Activated CD4-positive, CD25-positive, alpha-beta regulatory T cell treated with anti-CD3 and anti-CD28 coated beads, Interleukin-2, amount 50 U/mL, for 72 hours (primary cell): ENCODE measurements around the gene SAMD4A.

Source experiments
- DNase-seq: peaks from one replicate; pipeline ENCODE4 v3.0.0; 2021

SAMD4A gene

DNA sequence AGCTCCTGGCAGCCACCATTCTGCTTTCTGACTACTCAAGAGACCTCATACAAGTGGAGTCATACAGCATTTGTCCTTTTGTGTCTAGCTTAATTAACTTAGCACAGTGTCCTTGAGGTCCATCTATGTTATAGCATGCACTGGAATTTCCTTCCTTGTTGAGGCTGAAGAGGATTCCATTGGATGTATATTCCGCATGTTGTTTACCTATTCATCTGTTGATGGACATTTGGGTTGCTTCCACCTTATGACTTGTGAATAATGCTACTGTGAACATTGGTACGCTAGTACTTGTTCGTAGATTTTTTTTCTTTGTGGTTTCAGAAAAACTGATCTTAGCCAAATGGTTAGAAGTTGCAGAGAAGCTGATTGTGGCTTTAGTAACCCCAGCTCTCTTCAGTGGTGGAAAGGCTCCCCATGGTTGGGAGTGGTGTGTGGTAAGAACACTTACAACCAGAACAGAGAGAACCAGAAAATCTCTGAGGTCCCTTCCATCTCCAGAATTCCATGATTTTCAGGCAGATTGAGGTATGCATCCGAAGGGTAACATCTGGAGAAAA is 118.4 kb downstream of the SAMD4A start:
- DNase-seq = no peak

- DNase-seq = no peak
Observed at GRCh38 chr14:54686219-54686870, 119.4 kb downstream of the SAMD4A start.

DNA sequence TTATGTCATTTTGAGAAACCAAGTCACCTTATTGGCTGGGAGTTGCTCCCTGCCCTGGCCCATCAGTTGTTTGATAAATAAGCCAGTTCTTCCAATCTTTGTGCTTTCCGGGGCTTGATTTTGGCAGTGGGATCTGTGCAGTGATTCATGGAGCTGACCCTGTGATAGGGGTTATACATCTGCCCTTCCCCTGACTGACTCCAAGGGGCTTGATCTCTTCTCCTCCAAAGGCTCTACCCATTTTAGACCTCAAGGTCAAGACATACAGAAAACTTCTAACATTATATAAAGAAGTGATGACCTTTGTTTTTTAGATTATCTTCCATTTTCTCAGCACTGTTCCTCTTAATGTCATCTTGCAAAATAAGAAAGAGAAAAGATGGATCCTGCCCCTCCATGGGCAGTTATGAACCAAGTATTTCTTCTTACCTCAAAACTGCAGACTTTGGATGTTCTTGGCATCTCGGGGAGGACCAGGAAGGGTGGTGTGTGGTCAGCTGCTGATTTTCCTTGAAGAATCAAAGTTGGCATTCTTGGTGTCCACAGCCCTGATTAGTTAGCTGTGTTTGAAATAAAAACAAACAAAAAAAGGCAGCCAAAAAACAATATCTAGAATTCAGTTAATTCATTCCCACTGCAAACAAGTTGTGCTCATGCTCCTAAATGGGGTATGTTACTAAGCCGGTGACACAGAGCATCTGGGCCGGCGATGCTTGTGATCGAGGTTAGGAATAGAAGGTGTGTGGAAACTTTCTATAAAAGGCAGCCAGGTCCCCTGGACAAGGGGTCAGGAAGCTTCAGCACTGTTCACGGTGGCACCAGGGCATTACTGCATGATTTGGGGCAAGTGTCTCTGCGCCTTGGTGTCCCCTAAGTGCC is 120.2 kb downstream of the SAMD4A start:
- no peak for DNase-seq

DNA sequence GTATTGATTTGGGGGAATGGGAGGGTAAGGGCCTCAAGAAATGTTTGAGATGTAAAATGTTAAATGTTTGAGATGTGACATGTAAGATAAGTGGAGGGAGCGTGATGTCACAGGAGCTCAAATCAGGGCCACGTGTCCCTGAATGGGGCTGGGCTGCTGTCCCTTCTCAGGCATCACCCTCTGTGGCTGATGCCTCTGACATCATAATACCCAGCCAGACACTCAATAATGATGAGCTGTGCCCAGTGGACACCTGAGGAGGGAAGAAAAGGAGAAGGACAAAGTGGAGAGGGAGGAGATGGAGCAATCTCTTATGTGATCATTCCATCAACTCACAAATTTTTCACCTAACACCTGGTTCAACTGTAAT is 120.8 kb downstream of the SAMD4A start:
- no peak for DNase-seq

- no peak for DNase-seq
Observed at GRCh38 chr14:54688229-54688628, 121.3 kb downstream of the SAMD4A start.

GRCh38 chr14:54689928-54690327 is 123.0 kb downstream of the SAMD4A start:
- no peak for DNase-seq

- no peak for DNase-seq
Observed at GRCh38 chr14:54690887-54691286, 124.0 kb downstream of the SAMD4A start.

DNA sequence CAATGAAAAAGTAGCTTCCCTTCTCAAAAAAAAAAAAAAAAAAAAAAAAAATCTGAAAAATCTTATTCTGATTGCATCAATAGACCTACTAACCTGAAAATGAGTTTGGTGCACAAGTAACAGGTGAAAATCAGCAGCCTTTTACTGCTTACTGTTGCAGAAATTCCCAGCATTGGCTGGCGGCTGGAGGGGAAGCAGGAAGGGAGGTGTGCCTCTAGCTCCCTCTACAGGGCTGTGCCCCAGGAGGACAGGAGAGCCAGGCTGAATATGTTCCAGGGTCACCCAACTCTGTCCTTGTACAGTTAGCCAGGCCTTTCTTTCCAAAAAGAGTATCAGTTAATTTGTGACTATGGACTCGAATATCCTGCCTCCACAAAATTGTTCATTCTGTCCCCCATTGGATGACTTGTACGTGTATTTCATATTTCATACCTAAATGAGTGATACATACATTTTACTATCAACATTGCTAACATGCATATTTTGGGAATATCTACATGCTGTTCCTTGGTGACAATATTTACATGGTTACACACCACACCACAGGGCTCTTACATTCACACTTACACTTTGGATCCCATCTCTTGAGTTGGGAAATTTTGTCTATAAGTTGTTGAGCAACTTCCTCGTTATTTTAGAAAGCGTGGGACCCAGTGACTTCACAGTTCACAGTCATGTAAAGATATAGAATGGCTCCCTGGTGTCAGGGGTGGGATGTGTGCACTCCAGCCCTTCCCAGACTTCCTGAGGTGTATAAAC is 124.8 kb downstream of the SAMD4A start:
- DNase-seq = peak; percentile 39

- no peak for DNase-seq
Observed at GRCh38 chr14:54692284-54692772, 125.4 kb downstream of the SAMD4A start.

- no peak for DNase-seq
Observed at GRCh38 chr14:54693761-54694160, 126.8 kb downstream of the SAMD4A start.

GRCh38 chr14:54695196-54695595 is 128.3 kb downstream of the SAMD4A start:
- DNase-seq = no peak

DNA sequence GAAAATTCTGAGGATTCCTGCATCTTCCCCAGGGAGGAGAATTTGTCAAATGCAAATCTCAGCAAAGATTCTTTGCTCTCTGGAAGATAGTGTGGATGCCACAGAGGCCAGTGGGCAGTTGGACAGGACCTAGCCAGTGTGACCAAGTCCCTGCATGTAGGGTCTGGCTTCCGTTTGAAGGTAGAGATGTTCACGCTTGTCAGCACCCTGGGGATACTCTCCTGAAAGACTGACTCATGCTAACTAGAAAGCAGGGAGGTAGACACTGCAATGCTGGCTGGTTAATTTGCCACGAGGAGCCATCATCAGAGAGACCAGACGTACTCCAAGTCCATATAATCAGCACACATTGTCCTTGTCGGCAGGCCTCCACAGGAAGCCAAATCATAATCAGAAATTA is 130.1 kb downstream of the SAMD4A start:
- no peak for DNase-seq

DNA sequence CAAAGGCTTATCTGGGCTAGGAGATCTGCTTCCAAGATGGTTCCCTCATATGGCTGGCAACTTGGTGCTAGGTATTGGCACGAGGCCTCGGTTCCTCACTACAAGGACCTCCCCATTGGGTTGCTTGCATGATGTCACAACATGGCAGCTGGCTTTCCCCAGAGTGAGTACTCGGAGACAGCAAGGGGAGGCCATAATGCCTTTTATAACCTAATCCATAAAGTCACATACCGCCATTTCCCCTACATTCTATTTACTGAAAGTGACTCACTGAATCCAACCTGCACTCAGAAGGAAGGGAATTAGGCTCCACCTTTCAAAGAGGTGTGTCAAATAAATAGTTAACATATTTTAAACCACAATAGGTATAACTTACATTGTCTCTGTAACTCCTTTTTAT is 130.9 kb downstream of the SAMD4A start:
- no peak for DNase-seq

GRCh38 chr14:54698501-54698900 is 131.6 kb downstream of the SAMD4A start:
- DNase-seq = no peak

- no peak for DNase-seq
Observed at GRCh38 chr14:54698966-54699530, 132.1 kb downstream of the SAMD4A start.

DNA sequence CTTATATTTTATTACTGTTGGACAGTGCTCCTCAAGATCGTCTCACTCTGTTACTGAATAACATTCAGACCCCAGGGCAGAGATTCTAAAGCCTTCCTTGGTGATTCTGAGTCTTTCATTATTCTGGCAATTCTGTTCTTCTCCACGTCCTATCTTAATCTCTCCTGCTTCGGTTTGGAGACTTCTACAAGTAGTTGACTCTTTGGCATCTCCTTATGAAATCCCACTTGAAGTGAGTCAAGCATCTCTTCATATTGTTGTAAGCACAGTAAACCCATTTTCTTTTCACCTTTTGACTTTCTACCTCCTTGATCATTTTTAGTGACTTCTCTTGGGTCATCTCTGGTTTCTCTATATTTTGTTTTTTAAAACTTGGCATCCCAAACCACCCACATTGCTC is 132.8 kb downstream of the SAMD4A start:
- no peak for DNase-seq

DNA sequence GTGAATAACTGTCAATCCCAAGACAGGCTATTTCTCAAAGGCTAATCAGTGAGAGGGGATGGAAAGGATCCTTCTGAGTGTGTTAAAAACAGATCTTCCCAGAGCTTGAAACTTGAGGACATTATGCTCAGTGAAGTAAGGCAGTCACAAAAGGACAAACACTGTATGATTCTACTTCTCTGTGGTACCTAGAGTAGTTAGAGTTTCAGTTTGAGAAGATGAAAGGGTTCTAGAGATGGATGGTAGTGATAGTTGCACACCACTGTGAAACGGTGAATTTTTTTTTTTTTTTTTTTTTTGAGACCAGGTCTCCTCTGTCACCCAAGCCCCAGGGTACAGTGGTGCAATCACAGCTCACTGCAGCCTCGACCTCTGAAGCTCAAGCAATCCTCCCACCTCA is 133.8 kb downstream of the SAMD4A start:
- DNase-seq = no peak

- no peak for DNase-seq
Observed at GRCh38 chr14:54702014-54702491, 135.1 kb downstream of the SAMD4A start.

GRCh38 chr14:54702492-54702891 is 135.6 kb downstream of the SAMD4A start:
- DNase-seq = no peak

GRCh38 chr14:54703082-54703481 is 136.2 kb downstream of the SAMD4A start:
- no peak for DNase-seq

DNA sequence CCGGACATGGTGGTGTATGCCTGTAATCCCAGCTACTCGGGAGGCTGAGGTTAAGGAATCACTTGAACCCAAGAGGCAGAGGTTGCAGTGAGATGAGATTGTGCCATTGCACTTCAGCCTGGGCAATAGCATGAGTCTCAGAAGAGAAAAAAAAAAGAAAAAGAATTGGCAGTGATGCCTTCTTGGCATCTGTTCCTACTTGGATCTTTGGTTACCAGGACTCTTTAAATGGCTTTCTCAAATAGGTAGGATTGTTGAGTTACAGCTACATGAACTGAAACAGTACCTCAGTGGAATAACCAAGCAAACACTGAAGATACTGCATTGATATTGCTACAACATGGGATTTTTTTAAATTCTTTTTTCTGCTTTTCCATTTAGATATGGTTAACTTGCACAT is 136.8 kb downstream of the SAMD4A start:
- DNase-seq = no peak

DNA sequence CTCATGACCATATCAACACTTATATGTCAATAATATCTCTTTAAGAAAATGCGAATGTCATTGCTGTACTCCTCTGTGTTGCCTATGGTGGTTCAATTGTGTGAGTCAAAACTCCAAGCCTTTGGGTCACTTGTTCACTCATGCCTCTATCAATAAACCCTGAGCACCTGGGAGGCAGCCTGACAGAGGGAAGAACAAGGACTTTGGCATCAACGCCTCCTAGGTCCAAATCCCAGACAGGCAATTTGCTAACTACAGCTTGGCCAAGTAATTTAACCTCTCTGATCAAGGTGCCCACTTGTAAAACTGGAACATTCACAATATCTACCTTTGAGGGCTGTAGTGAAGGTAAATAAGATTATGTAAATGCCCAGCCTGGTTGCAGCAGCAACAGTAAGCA is 137.8 kb downstream of the SAMD4A start:
- no peak for DNase-seq

DNA sequence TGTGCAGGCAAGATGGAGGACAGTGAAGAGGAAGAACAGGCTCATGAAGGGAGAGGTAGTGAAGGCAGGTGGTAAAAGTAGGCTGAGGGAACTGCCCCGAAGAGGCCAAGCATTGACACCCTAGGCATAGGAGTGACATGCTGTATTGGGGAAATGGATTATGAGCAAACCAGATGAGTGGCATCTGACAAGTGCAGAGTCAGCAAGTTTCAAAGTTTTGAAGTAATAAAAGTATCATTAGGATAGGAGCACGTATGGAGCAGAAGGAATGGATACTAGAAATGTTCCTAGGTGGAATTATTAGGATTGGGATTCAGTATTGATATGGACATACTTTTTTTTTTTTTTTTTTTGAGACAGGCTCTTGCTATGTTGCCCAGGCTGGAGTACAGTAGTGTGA is 139.8 kb downstream of the SAMD4A start:
- no peak for DNase-seq
